Activated naive CD4-positive, alpha-beta T cell treated with anti-CD3 and anti-CD28 coated beads, Interleukin-2, amount 50 U/mL, for 72 hours (primary cell): ENCODE data around the gene CCDC195. TPM values are rescaled to one million over a fixed set of nuclear protein-coding genes. Genes with fewer than 3 reads are reported as not detected.
"Not testable (repeated sequence)": the region's sequence is repeated elsewhere in the genome, so short reads cannot be mapped to it uniquely, and the experiment has no call there.

ENCODE experiments used
- ATAC-seq, 2 donors: fragments of 150-1000 bp; cut with Tn5 transposase; 2 replicates each; pipeline ENCODE4 v1.10.0; 2021; ENCODE audit warnings: mild to moderate bottlenecking in 2 of 2, moderate library complexity in 2 of 2
- DNase-seq, 2 donors: peaks; one replicate each; pipeline ENCODE4 v3.0.0; 2021 to 2022; ENCODE audit warnings: low spot score in 2 of 2
- H3K27ac Mint-ChIP-seq, 2 donors: one replicate each; pipeline ENCODE4 v1.8.0; 2022; ENCODE audit warnings: mild to moderate bottlenecking in 2 of 2, mixed read lengths in 2 of 2
- H3K36me3 Mint-ChIP-seq, 2 donors: one replicate each; pipeline ENCODE4 v1.8.0; 2022; ENCODE audit warnings: mixed read lengths in 2 of 2
- H3K9me3 Mint-ChIP-seq, 2 donors: one replicate each; pipeline ENCODE4 v1.8.0; 2022; ENCODE audit warnings: mixed read lengths in 2 of 2
- total RNA-seq, 2 donors: library from RNA; stranded (reverse); gene quantifications; one replicate each; pipeline ENCODE4 v1.2.3, GENCODE V29; 2022

Gene CCDC195
- total RNA-seq, 2 donors from 2014 or later, result not detected

DNA sequence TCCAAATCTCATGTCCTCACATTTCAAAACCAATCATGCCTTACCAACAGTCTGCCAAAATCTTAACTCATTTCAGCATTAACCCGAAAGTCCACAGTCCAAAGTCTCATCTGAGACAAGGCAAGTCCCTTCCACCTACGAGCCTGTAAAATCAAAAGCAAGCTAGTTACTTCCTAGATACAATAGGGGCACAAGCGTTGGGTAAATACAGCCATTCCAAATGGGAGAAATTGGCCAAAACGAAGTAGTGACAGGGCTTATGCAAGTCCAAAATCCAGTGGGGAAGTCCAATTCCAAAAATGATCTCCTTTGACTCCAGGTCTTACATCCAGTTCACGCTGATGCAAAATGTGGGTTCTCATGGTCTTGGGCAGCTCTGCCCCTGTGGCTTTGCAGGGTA is 54.5 kb downstream of the CCDC195 start:
- DNase-seq, ATAC-seq, H3K27ac Mint-ChIP-seq: not testable (repeated sequence)
- H3K36me3 Mint-ChIP-seq, result peaks cover 11 to 16% of the 10 kb centered on the region in 2 donors
- H3K9me3 Mint-ChIP-seq, result peaks cover 7 to 10% of the 10 kb centered on the region in 2 donors

DNA sequence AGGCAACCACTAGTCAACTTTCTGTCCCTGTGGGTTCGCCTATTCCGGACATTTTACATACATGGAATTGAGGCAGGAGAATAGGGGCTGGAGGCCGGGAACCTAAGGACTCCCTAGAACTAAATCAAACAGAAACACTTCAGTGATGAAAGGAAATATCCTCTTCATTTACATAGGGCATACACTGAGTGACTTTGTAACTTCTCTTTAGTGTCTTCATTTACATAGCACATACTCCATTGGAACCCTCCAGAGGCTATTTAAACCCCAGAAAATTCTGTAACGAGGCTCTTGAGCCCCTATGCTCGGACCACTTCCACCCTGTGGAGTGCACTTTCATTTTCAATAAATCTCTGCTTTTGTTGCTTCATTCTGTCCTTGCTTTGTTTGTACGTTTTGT is 56.5 kb downstream of the CCDC195 start:
- ATAC-seq, result no peak
- H3K9me3 Mint-ChIP-seq, result peaks cover 7 to 10% of the 10 kb centered on the region in 2 donors
- no peak for DNase-seq

DNA sequence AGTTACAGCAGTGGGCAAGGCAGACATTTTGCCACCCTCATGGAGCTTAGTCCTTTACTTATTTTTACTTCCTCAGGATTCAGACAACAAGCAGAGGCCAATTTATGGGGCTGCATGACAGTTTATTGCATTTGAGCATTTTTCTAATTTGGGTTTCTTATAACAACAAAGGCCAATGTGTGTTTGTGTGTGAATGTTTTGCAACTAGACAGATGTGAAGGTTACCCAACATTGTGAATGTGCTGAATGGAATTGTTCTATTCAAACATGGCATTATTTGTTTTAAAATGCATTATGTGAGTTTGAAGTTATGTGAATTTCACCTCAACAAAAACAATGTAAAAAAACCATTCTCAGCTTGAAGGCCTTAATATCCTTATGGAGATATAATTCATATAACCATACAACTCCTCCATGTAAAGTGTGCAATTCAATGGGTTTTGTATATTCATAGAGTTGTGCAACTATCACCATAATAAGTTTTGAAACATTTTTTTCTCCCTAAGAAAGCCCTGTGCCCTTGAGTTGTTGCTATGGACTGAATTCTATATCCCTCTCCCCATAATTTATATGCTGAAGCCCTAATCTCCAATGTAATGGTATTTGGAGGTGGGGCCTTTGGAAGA is 57.3 kb downstream of the CCDC195 start:
- ATAC-seq (no peak), DNase-seq (no peak)
- H3K27ac Mint-ChIP-seq, result no peak overlapping the region
- H3K9me3 Mint-ChIP-seq, result peaks cover 7 to 10% of the 10 kb centered on the region in 2 donors
- H3K36me3 Mint-ChIP-seq, result peaks cover 11 to 16% of the 10 kb centered on the region in 2 donors

More for the DNA sequence above, 56.5 kb downstream of the CCDC195 start:
- H3K27ac Mint-ChIP-seq, result no peak overlapping the region
- peaks cover 11 to 16% of the 10 kb centered on the region in 2 donors for H3K36me3 Mint-ChIP-seq

DNA sequence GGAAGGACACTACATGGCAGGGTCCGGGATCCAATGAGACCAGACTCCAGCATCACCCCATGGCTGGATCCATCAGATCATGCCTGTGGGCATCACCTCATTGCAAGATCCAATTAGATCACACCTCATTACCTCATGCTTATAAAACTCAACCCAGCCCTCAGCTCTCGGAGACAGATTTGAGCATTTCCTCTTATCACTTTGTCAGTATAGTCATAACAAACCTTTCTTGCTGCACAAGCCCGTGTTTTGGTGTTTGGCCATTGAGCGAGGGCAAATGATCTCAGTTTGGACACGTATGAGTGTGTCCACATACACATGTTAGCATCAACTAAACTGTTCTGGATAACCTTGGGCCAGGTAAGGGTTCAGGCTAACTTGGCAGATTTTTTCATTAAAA is 58.8 kb downstream of the CCDC195 start:
- Mint-ChIP-seq H3K9me3 (peaks cover 0 to 3% of the 10 kb centered on the region in 2 donors), H3K27ac (no peak overlapping the region), H3K36me3 (peaks cover 0 to 4% of the 10 kb centered on the region in 2 donors)
- DNase-seq, result no peak
- ATAC-seq, result no peak

DNA sequence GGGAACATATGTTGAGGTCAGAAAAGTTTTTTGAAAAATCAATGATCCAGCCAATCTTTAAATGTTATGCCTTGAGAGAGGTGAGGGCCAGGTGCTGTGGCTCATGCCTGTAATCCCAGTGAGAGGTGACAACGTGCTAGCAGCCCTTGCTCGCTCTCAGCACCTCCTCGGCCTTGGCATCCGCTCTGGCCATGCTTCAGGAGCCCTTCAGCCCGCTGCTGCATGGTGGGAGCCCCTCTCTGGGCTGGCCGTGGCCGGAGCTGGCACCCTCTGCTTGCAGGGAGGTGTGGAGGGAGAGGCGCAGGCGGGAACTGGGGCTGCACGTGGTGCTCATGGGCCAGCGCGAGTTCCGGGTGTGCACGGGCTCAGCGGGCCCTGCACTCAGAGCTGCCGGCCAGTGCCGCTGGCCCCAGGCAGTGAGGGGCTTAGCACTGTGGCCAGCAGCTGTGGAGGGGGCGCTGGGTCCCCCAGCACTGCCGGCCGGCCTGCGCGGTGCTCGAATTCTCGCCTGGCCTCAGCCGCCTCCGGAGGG is 61.1 kb downstream of the CCDC195 start:
- Mint-ChIP-seq H3K27ac (no peak overlapping the region), H3K9me3 (no peaks in the 10 kb centered on the region), H3K36me3 (no peaks in the 10 kb centered on the region)
- DNase-seq (no peak), ATAC-seq (no peak)

Other genes starting within 250 kb of the CCDC195 start
- 100 to 1,000 TPM in 1 of 2 donors, 10 to 100 TPM in 1; 68.9 to 120 TPM for gene CUL3, start 131.0 kb downstream of the CCDC195 start, total RNA-seq